Endometrium (tissue), 2 donors: Measurements from ENCODE around the gene KIF5C.
A peak's percentile ranks its signal among the peaks of the same experiment; 100 is the strongest.

Experiments used
- FAIRE-seq: peaks from 2 replicates; lab custom pipeline; 2012; peaks lifted over from hg19 to GRCh38; lab: Jason Lieb, UNC
- donor health status: control.
- donor health status: control.

Gene KIF5C

GRCh38 chr2:149017116-149017985, 142.3 kb downstream of the KIF5C start:
- peak; percentile 48 for FAIRE-seq

GRCh38 chr2:149018981-149019380, 144.0 kb downstream of the KIF5C start:
- no peak for FAIRE-seq

GRCh38 chr2:149019768-149020167, 144.7 kb downstream of the KIF5C start:
- FAIRE-seq = no peak

- FAIRE-seq = no peak
Observed at GRCh38 chr2:149020432-149020851, 145.4 kb downstream of the KIF5C start.

GRCh38 chr2:149021271-149021719, 146.3 kb downstream of the KIF5C start:
- no peak for FAIRE-seq

- FAIRE-seq = no peak
Observed at GRCh38 chr2:149021761-149022160, 146.7 kb downstream of the KIF5C start.

GRCh38 chr2:149023091-149023490, 148.1 kb downstream of the KIF5C start:
- FAIRE-seq = no peak

GRCh38 chr2:149027590-149028250, 152.7 kb downstream of the KIF5C start:
- no peak for FAIRE-seq

- no peak for FAIRE-seq
Observed at GRCh38 chr2:149028377-149028776, 153.3 kb downstream of the KIF5C start.

GRCh38 chr2:149028891-149029290, 153.9 kb downstream of the KIF5C start:
- no peak for FAIRE-seq

- FAIRE-seq = no peak
Observed at GRCh38 chr2:149029307-149029965, 154.4 kb downstream of the KIF5C start.

GRCh38 chr2:149031396-149031795, 156.4 kb downstream of the KIF5C start:
- no peak for FAIRE-seq

- no peak for FAIRE-seq
Observed at GRCh38 chr2:149033716-149034115, 158.7 kb downstream of the KIF5C start.

- FAIRE-seq = no peak
Observed at GRCh38 chr2:149034406-149034805, 159.4 kb downstream of the KIF5C start.

- FAIRE-seq = no peak
Observed at GRCh38 chr2:149036507-149037293, 161.7 kb downstream of the KIF5C start.

GRCh38 chr2:149037851-149038250, 162.8 kb downstream of the KIF5C start:
- no peak for FAIRE-seq

- FAIRE-seq = no peak
Observed at GRCh38 chr2:149038442-149039212, 163.6 kb downstream of the KIF5C start, which contains the start of gene LYPD6B. LYPD6B (plus strand) TSS chr2:149038699; CDS start chr2:149130949, 92,250 bp downstream.

- FAIRE-seq = no peak
Observed at GRCh38 chr2:149039213-149039724, 164.2 kb downstream of the KIF5C start.

GRCh38 chr2:149040451-149040850, 165.4 kb downstream of the KIF5C start:
- no peak for FAIRE-seq

GRCh38 chr2:149041482-149041881, 166.5 kb downstream of the KIF5C start:
- FAIRE-seq = no peak

- no peak for FAIRE-seq
Observed at GRCh38 chr2:149042881-149043280, 167.9 kb downstream of the KIF5C start.
